H1 (cell line): ENCODE results near the gene NR2F1-AS1. TPM values are rescaled to one million over a fixed set of nuclear protein-coding genes. Genes with fewer than 3 reads are reported as not detected.
A peak's percentile ranks its signal among the peaks of the same experiment; 100 is the strongest.

Experiments
- CTCF ChIA-PET: fragments of 300-600 bp; sonication (Branson Sonifier 250); formaldehyde crosslinking; loops from one replicate; lab custom pipeline; 2021; ENCODE audit not compliant: partially characterized antibody; lab: Charles Lee
- POLR2A ChIA-PET: fragments of 300-600 bp; sonication (Branson Sonifier 250); formaldehyde crosslinking; loops from one replicate; lab custom pipeline; 2021; ENCODE audit warnings: inconsistent platforms; ENCODE audit not compliant: partially characterized antibody; lab: Charles Lee
- DNase-seq, 2 experiments: peaks; one replicate each; pipeline versions ENCODE4 v3.0.0 to v3.0.0-alpha.2; 2010 to 2022; ENCODE audit warnings: low spot score in 2 of 2, low read depth in 1 of 2, mixed read lengths in 1 of 2
- FAIRE-seq: peaks from 2 replicates; lab custom pipeline; 2011; peaks lifted over from hg19 to GRCh38; lab: Jason Lieb, UNC
- H2AFZ ChIP-seq: 2 replicates; pipeline ENCODE4 v1.8.1; 2012; ENCODE audit warnings: low read length, inconsistent platforms
- H2AK5ac ChIP-seq: 2 replicates; pipeline ENCODE4 v1.6.1; 2013; ENCODE audit warnings: low read depth, low read length
- H2BK120ac ChIP-seq: replicated peaks from 2 replicates; pipeline ENCODE3; 2013; ENCODE audit warnings: low read depth, low read length, inconsistent platforms
- H2BK12ac ChIP-seq: 2 replicates; pipeline ENCODE4 v1.6.1; 2013; ENCODE audit warnings: low read depth, low read length
- H2BK15ac ChIP-seq: 2 replicates; pipeline ENCODE4 v1.6.1; 2013; ENCODE audit warnings: low read length
- H2BK20ac ChIP-seq: 2 replicates; pipeline ENCODE4 v1.6.1; 2013; ENCODE audit warnings: low read length
- H2BK5ac ChIP-seq: 2 replicates; pipeline ENCODE4 v1.6.1; 2013; ENCODE audit warnings: low read depth, low read length
- H3K14ac ChIP-seq: 2 replicates; pipeline ENCODE4 v1.6.1; 2013; ENCODE audit warnings: inconsistent platforms; ENCODE audit not compliant: insufficient read length
- H3K18ac ChIP-seq: 2 replicates; pipeline ENCODE4 v1.6.1; 2013; ENCODE audit warnings: low read length; ENCODE audit errors: extremely low read depth
- H3K23ac ChIP-seq: 2 replicates; pipeline ENCODE4 v1.6.1; 2013; ENCODE audit warnings: inconsistent platforms; ENCODE audit not compliant: insufficient read length
- H3K23me2 ChIP-seq: 2 replicates; pipeline ENCODE4 v1.6.1; 2013; ENCODE audit warnings: low read depth, low read length
- H3K27ac ChIP-seq: 2 replicates; pipeline ENCODE4 v1.6.1; 2011; ENCODE audit warnings: low read depth, low read length, inconsistent platforms
- H3K27me3 ChIP-seq, 4 experiments: replicated peaks in 1 of 4; 1 replicate in 1 of 4; 2 replicates in 3 of 4; pipeline versions ENCODE4 v1.6.1 to v1.8.1; 2011 to 2013; ENCODE audit warnings: low read length in 3 of 4, mild to moderate bottlenecking in 3 of 4, inconsistent platforms in 2 of 4, mixed read lengths in 2 of 4, moderate library complexity in 1 of 4; ENCODE audit not compliant: control insufficient read depth in 3 of 4, insufficient read depth in 3 of 4; ENCODE audit errors: extremely low read depth in 1 of 4
- H3K36me3 ChIP-seq, 4 experiments: 2 replicates each; pipeline versions ENCODE4 v1.6.1 to v1.8.1; 2011 to 2013; ENCODE audit warnings: mild to moderate bottlenecking in 4 of 4, low read length in 3 of 4, moderate library complexity in 2 of 4, control low read depth in 1 of 4, inconsistent platforms in 1 of 4; ENCODE audit not compliant: insufficient read depth in 4 of 4, control insufficient read depth in 2 of 4
- H3K4ac ChIP-seq: replicated peaks from 2 replicates; pipeline ENCODE3; 2013; ENCODE audit warnings: low read length, low read depth, mixed read lengths, inconsistent platforms; ENCODE audit not compliant: insufficient read length
- H3K4me1 ChIP-seq, 4 experiments: replicated peaks in 1 of 4; 1 replicate in 1 of 4; 2 replicates in 3 of 4; pipeline versions ENCODE4 v1.6.1 to v1.8.1; 2011 to 2013; ENCODE audit warnings: low read length in 3 of 4, inconsistent platforms in 2 of 4, mixed read lengths in 1 of 4; ENCODE audit not compliant: insufficient read depth in 4 of 4, control insufficient read depth in 3 of 4
- H3K4me2 ChIP-seq, 2 experiments: 2 replicates each; pipeline versions ENCODE4 v1.6.1 to v1.8.1; 2011 to 2013; ENCODE audit warnings: low read depth in 2 of 2, low read length in 2 of 2, control low read depth in 1 of 2, inconsistent platforms in 1 of 2, mild to moderate bottlenecking in 1 of 2; ENCODE audit not compliant: insufficient read depth in 1 of 2
- H3K4me3 ChIP-seq, 4 experiments: fragments of 200-600, 300-600 bp in 1 of 4; sonication (generic), shearing (Covaris generic), sonication (Bioruptor Twin) in 1 of 4; 2 replicates each; pipeline versions ENCODE4 v1.5.1 to v1.8.1; 2011 to 2016; ENCODE audit warnings: low read length in 4 of 4, low read depth in 3 of 4, control low read depth in 2 of 4, inconsistent platforms in 2 of 4, mild to moderate bottlenecking in 2 of 4, mixed read lengths in 1 of 4, moderate library complexity in 1 of 4; ENCODE audit not compliant: insufficient read depth in 2 of 4; ENCODE audit errors: extremely low read depth in 1 of 4
- H3K56ac ChIP-seq: replicated peaks from 2 replicates; pipeline ENCODE3; 2013; ENCODE audit warnings: low read depth, mild to moderate bottlenecking, mixed read lengths, low read length, inconsistent platforms; ENCODE audit not compliant: insufficient read length
- H3K79me1 ChIP-seq: 2 replicates; pipeline ENCODE4 v1.6.1; 2013; ENCODE audit warnings: low read depth, low read length, control low read depth
- H3K79me2 ChIP-seq, 2 experiments: 2 replicates each; pipeline versions ENCODE4 v1.6.1 to v1.8.1; 2012 to 2013; ENCODE audit warnings: low read length in 2 of 2, mild to moderate bottlenecking in 2 of 2, inconsistent platforms in 1 of 2; ENCODE audit not compliant: insufficient read depth in 2 of 2, control insufficient read depth in 1 of 2
- H3K9ac ChIP-seq, 4 experiments: replicated peaks in 1 of 4; 1 replicate in 1 of 4; 2 replicates in 3 of 4; pipeline versions ENCODE4 v1.6.1 to v1.8.1; 2011 to 2013; ENCODE audit warnings: low read depth in 3 of 4, low read length in 3 of 4, control low read depth in 2 of 4, mild to moderate bottlenecking in 2 of 4, moderate library complexity in 2 of 4, inconsistent platforms in 1 of 4; ENCODE audit errors: extremely low read depth in 1 of 4
- H3K9me3 ChIP-seq, 2 experiments: 2 replicates each; pipeline versions ENCODE4 v1.6.1 to v1.8.1; 2012 to 2013; ENCODE audit warnings: mild to moderate bottlenecking in 2 of 2, moderate library complexity in 2 of 2, control low read depth in 1 of 2, inconsistent platforms in 1 of 2, low read depth in 1 of 2, low read length in 1 of 2, mixed read lengths in 1 of 2; ENCODE audit not compliant: insufficient read depth in 2 of 2
- H4K20me1 ChIP-seq, 2 experiments: replicated peaks in 1 of 2; 2 replicates each; pipeline versions ENCODE3 to v1.8.1; 2011 to 2013; ENCODE audit warnings: inconsistent platforms in 2 of 2, low read length in 2 of 2, mild to moderate bottlenecking in 1 of 2; ENCODE audit not compliant: insufficient read depth in 2 of 2, control insufficient read depth in 1 of 2
- H4K5ac ChIP-seq: 2 replicates; pipeline ENCODE4 v1.6.1; 2013; ENCODE audit warnings: low read length, low read depth, mixed read lengths, inconsistent platforms; ENCODE audit not compliant: insufficient read length
- H4K8ac ChIP-seq: 2 replicates; pipeline ENCODE4 v1.8.0; 2013; ENCODE audit warnings: mild to moderate bottlenecking, moderate library complexity, low read length, inconsistent platforms; ENCODE audit not compliant: insufficient read depth; ENCODE audit errors: extremely low read depth
- H4K91ac ChIP-seq: replicated peaks from 2 replicates; pipeline ENCODE3; 2013; ENCODE audit warnings: low read length, mixed read lengths, inconsistent platforms; ENCODE audit not compliant: insufficient read length
- ASH2L ChIP-seq: fragments of 200-600, 300-600 bp; sonication (generic); IDR thresholded peaks from one replicate; pipeline ENCODE4 v1.7.1; 2017; ENCODE audit warnings: low read length
- BRCA1 ChIP-seq: IDR thresholded peaks from 2 replicates; pipeline ENCODE4 v1.6.1; 2012; ENCODE audit warnings: low read depth, low read length, improper control_type of control experiment
- CBX8 ChIP-seq: fragments of 300-800, 300-1000 bp; sonication (generic); IDR thresholded peaks from 2 replicates; pipeline ENCODE4 v1.7.1; 2016; ENCODE audit warnings: low read depth, low read length, borderline replicate concordance
- EZH2 ChIP-seq: fragments of 200-600 bp; sonication (generic); IDR thresholded peaks from 2 replicates; pipeline ENCODE4 v1.7.1; 2012; ENCODE audit warnings: low read depth, mild to moderate bottlenecking, moderate library complexity, low read length, inconsistent platforms; ENCODE audit not compliant: severe bottlenecking
- KDM1A ChIP-seq: fragments of 200-600, 300-600 bp; sonication (generic); IDR thresholded peaks from 2 replicates; pipeline ENCODE4 v1.7.1; 2016; ENCODE audit warnings: mild to moderate bottlenecking, low read length, borderline replicate concordance
- KDM4A ChIP-seq: IDR thresholded peaks from one replicate; pipeline ENCODE4 v1.7.1; 2012; ENCODE audit warnings: low read depth, mild to moderate bottlenecking, moderate library complexity, low read length, inconsistent platforms; ENCODE audit not compliant: severe bottlenecking
- POLR2A ChIP-seq, 2 experiments: IDR thresholded peaks; 1 replicate in 1 of 2; 2 replicates in 1 of 2; pipeline ENCODE4 v1.6.1; 2011; ENCODE audit warnings: low read depth in 2 of 2, low read length in 2 of 2, mild to moderate bottlenecking in 2 of 2; ENCODE audit errors: control extremely low read depth in 1 of 2
- RNF2 ChIP-seq: fragments of 200-900, 300-1000 bp; sonication (generic); IDR thresholded peaks from 2 replicates; pipeline ENCODE4 v1.7.1; 2016; ENCODE audit warnings: borderline replicate concordance, low read depth, mild to moderate bottlenecking, antibody characterized with exemption, low read length; ENCODE audit not compliant: poor library complexity, severe bottlenecking; ENCODE audit errors: missing control alignments
- SUZ12 ChIP-seq: fragments of 200-600 bp; sonication (generic); IDR thresholded peaks from 2 replicates; pipeline ENCODE4 v1.6.1; 2012; ENCODE audit warnings: mild to moderate bottlenecking, inconsistent platforms, low read length, moderate library complexity, mixed read lengths
- WGBS, 2 experiments: shearing (Covaris generic) in 1 of 2; methylation state at CpG; one replicate each; pipeline versions ENCODE4 v1.1.6 to v1.1.7; 2013 to 2015; ENCODE audit warnings: low lambda C conversion rate in 2 of 2, mixed read lengths in 2 of 2, inconsistent platforms in 1 of 2, low coverage in 1 of 2, missing lambda C conversion rate in 1 of 2; ENCODE audit not compliant: insufficient replicate concordance in 2 of 2, insufficient coverage in 1 of 2, insufficient read length in 1 of 2; ENCODE audit errors: extremely low coverage in 1 of 2, missing lambda C conversion rate in 1 of 2; 5-methylcytosine and 5-hydroxymethylcytosine counted together
- polyA plus RNA-seq, 7 experiments: library from polyadenylated mRNA; depleted of rRNA in 3 of 7; stranded (reverse) in 5 of 7; unstranded in 2 of 7; fragments of >200 nt in 5 of 7; fragments of 200-250 nt in 2 of 7; gene quantifications; 1 replicate in 5 of 7; 2 replicates in 1 of 7; 4 replicates in 1 of 7; pipeline versions ENCODE4 v1.2.1 to v1.2.3, GENCODE V29; 2011 to 2013; ENCODE audit warnings: missing spikeins in 2 of 7, mixed read lengths in 2 of 7
- total RNA-seq: library from RNA; stranded (reverse); fragmentation: NEBNext Ultra II Directional; extraction: Animal tissue kit (Norgen Biotek cat#: 25700); gene quantifications from 2 replicates; pipeline ENCODE4 v1.2.1, GENCODE V29; 2021

Gene NR2F1-AS1
- total and polyA plus RNA-seq, 2 of the 8 experiments (the other 6 are each of a cell fraction or from before 2014, with no cell fraction given) = 1.6 to 5.6 TPM

DNA sequence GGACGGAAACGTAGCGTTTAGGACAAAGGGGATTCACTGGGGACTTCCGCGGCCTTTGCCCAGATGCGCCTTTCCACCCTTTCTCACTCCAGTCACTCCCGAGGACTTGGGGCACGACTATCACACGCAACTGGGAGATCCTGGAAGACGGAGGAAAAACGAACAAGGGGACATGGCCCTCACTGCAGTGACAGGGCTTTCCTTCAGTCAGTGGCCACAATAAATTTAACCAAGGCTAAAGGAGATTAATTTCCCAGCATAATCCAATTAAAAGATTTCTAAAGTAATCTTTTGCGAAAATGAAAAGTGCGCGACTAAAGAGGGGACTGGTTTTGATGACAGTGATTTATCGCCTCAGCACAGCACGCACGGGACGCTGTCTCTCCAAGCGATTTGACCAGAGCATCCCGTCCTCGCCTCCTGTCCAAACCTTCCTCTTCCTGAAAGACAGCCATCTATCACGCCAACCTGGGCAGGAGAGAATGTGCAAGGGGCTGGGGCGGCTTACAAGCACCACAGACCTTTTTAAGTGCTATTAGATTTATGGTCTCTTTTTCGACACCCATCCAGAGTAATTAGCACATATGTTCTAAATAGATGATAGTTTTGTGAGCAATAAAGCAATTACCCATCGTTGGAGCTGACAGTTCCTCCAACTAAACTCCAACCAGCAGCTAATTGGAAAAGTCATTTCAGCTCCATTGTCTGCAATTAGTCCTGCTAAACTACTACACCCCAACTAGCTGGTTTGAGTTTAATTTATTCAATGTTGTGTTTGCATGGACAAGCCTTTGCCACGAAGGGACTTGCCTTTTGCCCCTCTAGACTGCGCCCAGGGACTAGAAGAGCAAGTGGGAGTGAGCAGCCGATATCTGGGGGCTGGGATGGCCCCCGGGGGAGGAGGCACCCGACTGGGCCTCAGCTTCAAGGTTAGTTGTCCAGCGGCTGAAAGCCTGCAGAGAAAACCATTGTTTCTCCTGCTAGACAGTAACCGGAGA lies 7.4 kb downstream of the NR2F1-AS1 start:
- Histone ChIP-seq H3K14ac (no peak overlapping the region), H2BK15ac (no peak overlapping the region), H4K5ac (no peak overlapping the region), H3K4me3 (peak overlapping the region; percentile 16 to 59 (median 31); a peak in 5 of 8 replicates), H3K4ac (no peak overlapping the region), H3K4me2 (peak overlapping the region; percentile 77 to 86), H3K56ac (no peak overlapping the region), H2AK5ac (no peak overlapping the region), H3K79me1 (no peaks in the 10 kb centered on the region), H2BK12ac (peak overlapping the region; percentile 17; the same call in 1 of the 2 replicates), H3K9me3 (no peaks in the 10 kb centered on the region), H2AFZ (no peak overlapping the region), H3K4me1 (peaks cover 12 to 32% (median 19%) of the 10 kb centered on the region in 4 experiments), H2BK120ac (no peak overlapping the region), H3K36me3 (no peaks in the 10 kb centered on the region), H3K18ac (0 out of 2 replicates have a peak overlapping the region, but pooled peaks have one; percentile 9), H3K27me3 (peaks cover 83 to 100% (median 99%) of the 10 kb centered on the region in 4 experiments), H4K20me1 (peaks cover 10 to 27% of the 10 kb centered on the region in 2 experiments), H3K9ac (no peak overlapping the region), H2BK5ac (no peak overlapping the region), H3K23ac (no peak overlapping the region), H4K8ac (no peak overlapping the region), H3K27ac (no peak overlapping the region), H2BK20ac (no peak overlapping the region), H4K91ac (no peak overlapping the region), H3K79me2 (no peaks in the 10 kb centered on the region), H3K23me2 (peaks cover 7% of the 10 kb centered on the region; the same call in 1 of the 2 replicates)
- DNase-seq = no peak
- 8% methylated on average over 32 of the region's 32 CpGs; no CpG with 5 or more reads in 1 of the 2 experiments for WGBS, 2 experiments
- no peak for FAIRE-seq
- ChIA-PET POLR2A (interaction anchor here (0.8 kb wide), 1 partner anchor 27 kb away, joined by 3 read pairs; no protein-coding TSS in a partner anchor), CTCF (interaction anchor here (1.0 to 3.5 kb wide), 4 partner anchors 7 to 22 kb away, joined by 3 to 12 read pairs (median 4); partner anchors contain the start of gene NR2F1-AS1)
- TF ChIP-seq ASH2L = no peak
- peak; percentile 77 for TF ChIP-seq EZH2
- peak; percentile 72; the same call in 1 of the 2 replicates for TF ChIP-seq SUZ12
- TF ChIP-seq CBX8 = peak; percentile 59; the same call in 1 of the 2 replicates
- TF ChIP-seq POLR2A (IDR thresholded peaks at IDR 0.05; ENCODE audit: control extremely low read depth in 1 of 2, low read depth in 2 of 2, low read length in 2 of 2) = no peak
- peak; percentile 34 for TF ChIP-seq KDM4A
- TF ChIP-seq BRCA1 = no peak
- TF ChIP-seq RNF2 = peak; percentile 97
- TF ChIP-seq KDM1A = no peak
